ENCODE data around the gene WNT8B.

WNT8B gene

DNA sequence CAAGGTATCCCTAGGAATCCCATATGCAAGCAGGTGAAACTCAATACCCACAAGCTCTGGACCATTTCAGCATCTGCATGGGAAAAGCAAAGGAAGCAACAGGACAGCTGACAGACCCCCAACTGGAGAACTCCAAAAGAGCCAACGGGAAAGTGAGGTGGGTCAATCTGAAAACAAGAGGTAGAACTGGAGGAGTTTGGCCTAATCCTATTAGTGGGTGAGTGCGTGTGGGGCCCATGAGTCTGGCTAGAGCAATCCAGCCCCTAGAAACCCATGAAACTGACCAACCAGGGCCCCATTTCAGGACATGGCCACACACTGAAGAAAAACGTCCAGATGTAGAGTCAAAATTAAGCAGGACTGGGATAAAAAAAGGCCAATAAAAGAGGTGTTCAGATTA, 26.6 kb upstream of the WNT8B start:
- TF ChIP-seq, protein P1, sequence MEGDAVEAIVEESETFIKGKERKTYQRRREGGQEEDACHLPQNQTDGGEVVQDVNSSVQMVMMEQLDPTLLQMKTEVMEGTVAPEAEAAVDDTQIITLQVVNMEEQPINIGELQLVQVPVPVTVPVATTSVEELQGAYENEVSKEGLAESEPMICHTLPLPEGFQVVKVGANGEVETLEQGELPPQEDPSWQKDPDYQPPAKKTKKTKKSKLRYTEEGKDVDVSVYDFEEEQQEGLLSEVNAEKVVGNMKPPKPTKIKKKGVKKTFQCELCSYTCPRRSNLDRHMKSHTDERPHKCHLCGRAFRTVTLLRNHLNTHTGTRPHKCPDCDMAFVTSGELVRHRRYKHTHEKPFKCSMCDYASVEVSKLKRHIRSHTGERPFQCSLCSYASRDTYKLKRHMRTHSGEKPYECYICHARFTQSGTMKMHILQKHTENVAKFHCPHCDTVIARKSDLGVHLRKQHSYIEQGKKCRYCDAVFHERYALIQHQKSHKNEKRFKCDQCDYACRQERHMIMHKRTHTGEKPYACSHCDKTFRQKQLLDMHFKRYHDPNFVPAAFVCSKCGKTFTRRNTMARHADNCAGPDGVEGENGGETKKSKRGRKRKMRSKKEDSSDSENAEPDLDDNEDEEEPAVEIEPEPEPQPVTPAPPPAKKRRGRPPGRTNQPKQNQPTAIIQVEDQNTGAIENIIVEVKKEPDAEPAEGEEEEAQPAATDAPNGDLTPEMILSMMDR (IDR thresholded peaks at IDR 0.05), result no peak
- no peak for DNase-seq
- Mint-ChIP-seq H3K9me3 (no peaks in the 10 kb centered on the region), H3K4me3 (no peak overlapping the region), H3K36me3 (ENCODE audit: low read depth) (no peaks in the 10 kb centered on the region), H3K4me1 (peaks cover 5% of the 10 kb centered on the region), H3K27me3 (ENCODE audit: low read depth, poor library complexity) (peaks cover 7% of the 10 kb centered on the region), H3K27ac (no peak overlapping the region)

DNA sequence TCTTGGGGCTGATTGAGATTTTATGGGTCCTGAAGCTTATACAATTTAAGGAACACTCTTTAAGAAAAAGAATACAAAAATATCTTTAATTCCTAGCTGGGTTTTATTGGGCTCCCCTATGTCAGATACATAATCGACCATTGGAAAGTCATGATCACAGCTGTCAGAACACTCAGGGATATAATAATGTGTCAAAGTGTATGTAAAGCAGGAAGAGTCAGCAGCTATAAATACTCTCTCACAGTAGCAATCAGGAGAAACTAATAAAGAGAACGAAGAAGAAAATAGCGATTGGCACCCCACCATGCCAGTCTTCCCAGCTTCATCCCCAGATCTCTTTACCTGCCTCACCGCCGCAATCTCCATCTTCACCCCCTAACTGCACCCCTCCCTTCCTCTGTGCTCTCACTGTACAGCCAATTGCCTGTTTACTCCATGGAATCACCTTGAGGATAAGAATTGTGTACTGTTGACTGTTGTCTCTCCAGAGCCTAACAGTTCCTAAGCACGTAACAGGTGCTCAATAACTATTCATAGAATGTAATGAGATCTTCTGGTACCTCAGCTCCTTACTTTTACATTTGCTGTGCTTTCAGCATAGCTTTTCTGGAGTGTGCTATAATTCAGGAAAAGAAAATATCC, 24.0 kb upstream of the WNT8B start:
- Mint-ChIP-seq H3K4me1 (peaks cover 3% of the 10 kb centered on the region), H3K4me3 (no peak overlapping the region), H3K27me3 (ENCODE audit: low read depth, poor library complexity) (peaks cover 10% of the 10 kb centered on the region), H3K9me3 (no peaks in the 10 kb centered on the region), H3K36me3 (ENCODE audit: low read depth) (no peaks in the 10 kb centered on the region), H3K27ac (no peak overlapping the region)
- TF ChIP-seq, protein P1 (IDR thresholded peaks at IDR 0.05), result no peak
- DNase-seq, result no peak

DNA sequence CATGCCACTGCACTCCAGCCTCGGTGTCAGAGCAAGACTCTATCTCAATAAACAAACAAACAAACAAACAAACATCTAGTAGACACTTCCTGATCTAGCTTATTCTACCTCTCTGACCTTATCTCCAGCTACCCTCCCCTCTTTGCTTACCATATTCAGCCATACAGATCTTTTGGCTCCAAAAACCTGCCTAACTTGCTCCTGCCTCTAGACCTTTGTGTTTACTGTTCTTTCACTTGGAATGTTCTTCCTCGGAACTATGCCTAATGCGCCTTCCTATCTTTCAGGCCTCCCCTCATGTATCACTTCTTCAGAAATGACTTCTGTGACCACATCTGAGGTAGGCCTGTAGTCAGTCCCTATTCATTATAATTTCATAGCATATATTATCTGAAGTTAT, 20.3 kb upstream of the WNT8B start:
- peaks cover 13% of the 10 kb centered on the region for H3K9me3 Mint-ChIP-seq
- H3K4me1 Mint-ChIP-seq, result no peaks in the 10 kb centered on the region
- no peaks in the 10 kb centered on the region for H3K36me3 Mint-ChIP-seq (ENCODE audit: low read depth)
- H3K27me3 Mint-ChIP-seq (ENCODE audit: low read depth, poor library complexity), result peaks cover 26% of the 10 kb centered on the region
- no peak for DNase-seq
- TF ChIP-seq, protein P1 (IDR thresholded peaks at IDR 0.05), result no peak
- H3K27ac Mint-ChIP-seq, result no peak overlapping the region
- no peak overlapping the region for H3K4me3 Mint-ChIP-seq

DNA sequence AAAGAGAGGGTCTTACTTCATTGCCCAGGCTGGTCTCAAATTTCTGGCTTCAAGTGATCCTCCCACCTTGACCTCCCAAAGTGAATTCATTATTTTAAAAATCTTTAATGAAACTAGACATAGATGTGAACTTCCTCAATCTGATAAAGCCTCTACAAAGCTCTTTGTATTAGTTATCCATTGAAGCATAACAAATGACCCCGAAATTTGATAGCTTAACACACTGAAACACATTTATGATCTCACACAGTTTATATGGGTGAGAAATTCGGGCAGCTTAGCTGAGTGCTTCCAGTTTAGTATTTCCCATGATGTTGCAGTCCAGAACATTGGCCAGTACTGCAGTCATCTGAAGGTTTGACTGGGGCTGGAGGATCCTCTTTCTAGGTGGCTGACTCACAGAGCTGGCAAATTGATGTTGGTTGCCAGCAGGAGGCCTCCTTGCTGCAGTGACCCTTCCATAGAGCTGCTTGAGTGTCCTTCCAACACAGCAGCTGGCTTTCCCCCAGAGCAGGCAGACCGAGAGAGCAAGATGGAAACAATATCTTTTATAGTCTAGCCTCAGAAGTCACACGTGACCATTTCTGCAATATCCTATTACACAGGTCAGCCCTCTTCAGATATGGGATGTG, 16.6 kb upstream of the WNT8B start:
- Mint-ChIP-seq H3K27me3 (ENCODE audit: low read depth, poor library complexity) (peaks cover 29% of the 10 kb centered on the region), H3K36me3 (ENCODE audit: low read depth) (no peaks in the 10 kb centered on the region), H3K27ac (no peak overlapping the region), H3K9me3 (peaks cover 13% of the 10 kb centered on the region), H3K4me3 (no peak overlapping the region), H3K4me1 (no peaks in the 10 kb centered on the region)
- DNase-seq, result no peak
- TF ChIP-seq, protein P1 (IDR thresholded peaks at IDR 0.05), result no peak

DNA sequence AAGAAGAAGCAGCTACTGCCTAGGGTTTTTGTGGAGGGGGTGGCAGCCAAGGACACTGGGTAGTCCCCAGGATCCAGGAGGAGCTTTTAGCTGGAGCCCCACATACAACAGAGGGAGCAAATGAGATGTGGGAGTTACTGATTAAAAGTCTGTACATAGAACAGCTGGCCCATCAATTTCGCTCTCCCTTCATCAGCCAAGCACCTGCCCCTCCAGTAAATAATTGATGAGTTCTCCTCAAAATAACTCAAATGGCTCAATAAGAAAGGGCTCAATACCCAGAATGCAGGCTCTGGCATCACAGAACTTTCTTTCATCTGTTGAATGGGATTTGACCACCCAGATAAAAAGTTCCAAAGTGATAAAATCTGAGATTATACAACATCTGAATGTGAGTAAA, 15.1 kb upstream of the WNT8B start:
- TF ChIP-seq, protein P1 (IDR thresholded peaks at IDR 0.05), result no peak
- Mint-ChIP-seq H3K4me3 (no peak overlapping the region), H3K36me3 (ENCODE audit: low read depth) (no peaks in the 10 kb centered on the region), H3K9me3 (peaks cover 13% of the 10 kb centered on the region), H3K4me1 (no peaks in the 10 kb centered on the region), H3K27ac (no peak overlapping the region), H3K27me3 (ENCODE audit: low read depth, poor library complexity) (peaks cover 41% of the 10 kb centered on the region)
- no peak for DNase-seq

DNA sequence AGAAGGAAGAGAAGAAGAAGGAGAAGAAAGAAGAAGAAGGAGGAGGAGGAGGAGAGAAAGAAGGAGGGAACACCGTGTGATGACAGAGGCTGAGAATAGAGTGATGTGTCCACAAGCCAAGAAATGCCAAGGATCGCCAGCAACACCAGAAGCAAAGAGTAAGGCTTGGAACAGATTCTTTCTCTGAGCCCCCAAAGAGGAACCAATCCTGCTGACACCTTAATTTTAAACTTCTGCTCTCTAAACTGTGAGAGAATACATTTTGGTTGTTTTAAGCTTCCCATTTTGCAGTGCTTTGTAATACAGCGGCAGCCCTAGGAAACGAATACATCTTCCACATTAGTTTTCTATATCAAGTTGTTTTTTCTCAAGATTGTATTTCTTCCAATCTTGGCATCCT, 13.9 kb upstream of the WNT8B start:
- TF ChIP-seq, protein P1 (IDR thresholded peaks at IDR 0.05), result no peak
- Mint-ChIP-seq H3K27ac (no peak overlapping the region), H3K36me3 (ENCODE audit: low read depth) (no peaks in the 10 kb centered on the region), H3K9me3 (peaks cover 13% of the 10 kb centered on the region), H3K4me3 (no peak overlapping the region), H3K4me1 (no peaks in the 10 kb centered on the region), H3K27me3 (ENCODE audit: low read depth, poor library complexity) (peaks cover 38% of the 10 kb centered on the region)
- no peak for DNase-seq

All from nephron progenitor cell (in vitro differentiated cells).